Ectodermal cell (in vitro differentiated cells): ENCODE results near the gene MCRIP2.

ENCODE experiments used
- H3K27ac ChIP-seq: 2 replicates; pipeline ENCODE4 v1.7.0; 2013; ENCODE audit warnings: mild to moderate bottlenecking, low read depth, low read length; ENCODE audit not compliant: insufficient read depth, poor library complexity, severe bottlenecking
- H3K27me3 ChIP-seq: 2 replicates; pipeline ENCODE4 v1.7.0; 2013; ENCODE audit warnings: mild to moderate bottlenecking, low read length; ENCODE audit not compliant: insufficient read depth, control insufficient read depth, poor library complexity, severe bottlenecking
- H3K36me3 ChIP-seq: one replicate; pipeline ENCODE4 v1.7.0; 2013; ENCODE audit warnings: low read length; ENCODE audit not compliant: control insufficient read depth, insufficient read depth
- H3K4me1 ChIP-seq: one replicate; pipeline ENCODE4 v1.7.0; 2013; ENCODE audit warnings: low read length; ENCODE audit not compliant: control insufficient read depth, insufficient read depth
- H3K4me3 ChIP-seq: 2 replicates; pipeline ENCODE4 v1.7.0; 2013; ENCODE audit warnings: low read depth, low read length, control low read depth; ENCODE audit not compliant: insufficient read depth
- H3K9me3 ChIP-seq: 2 replicates; pipeline ENCODE4 v1.7.0; 2013; ENCODE audit warnings: mild to moderate bottlenecking, low read length, moderate library complexity; ENCODE audit not compliant: control insufficient read depth
- WGBS, 2 experiments: methylation state at CpG; one replicate each; pipeline ENCODE4 v1.1.7; 2013; ENCODE audit warnings: missing lambda C conversion rate in 2 of 2; 5-methylcytosine and 5-hydroxymethylcytosine counted together

Gene MCRIP2

GRCh38 chr16:638836-639235, 2.8 kb upstream of the MCRIP2 start:
- no peak overlapping the region for H3K4me3 ChIP-seq
- peaks cover 30% of the 10 kb centered on the region for H3K27me3 ChIP-seq
- WGBS, 2 experiments = 86 to 92% methylated on average over 9 of the region's 9 CpGs
- H3K36me3 ChIP-seq = no peaks in the 10 kb centered on the region
- H3K9me3 ChIP-seq = no peaks in the 10 kb centered on the region
- peaks cover 30% of the 10 kb centered on the region for H3K4me1 ChIP-seq
- no peak overlapping the region for H3K27ac ChIP-seq

GRCh38 chr16:640614-641013, 1.0 kb upstream of the MCRIP2 start:
- no peaks in the 10 kb centered on the region for H3K9me3 ChIP-seq
- no peak overlapping the region for H3K27ac ChIP-seq
- no peaks in the 10 kb centered on the region for H3K36me3 ChIP-seq
- WGBS, 2 experiments = 87 to 95% methylated on average over 3 to 4 of the region's 5 CpGs
- no peak overlapping the region for H3K4me3 ChIP-seq
- peaks cover 34% of the 10 kb centered on the region for H3K27me3 ChIP-seq
- peaks cover 22% of the 10 kb centered on the region for H3K4me1 ChIP-seq

- Histone ChIP-seq H3K27me3 (peaks cover 34% of the 10 kb centered on the region), H3K4me3 (peak overlapping the region; percentile 50), H3K36me3 (no peaks in the 10 kb centered on the region), H3K4me1 (peaks cover 19% of the 10 kb centered on the region), H3K9me3 (no peaks in the 10 kb centered on the region), H3K27ac (no peak overlapping the region)
- WGBS, 2 experiments = 10% methylated on average over 72 of the region's 72 CpGs
Measured at GRCh38 chr16:642189-643049, 791 bp downstream of the MCRIP2 start.

- no peaks in the 10 kb centered on the region for H3K36me3 ChIP-seq
- peaks cover 34% of the 10 kb centered on the region for H3K27me3 ChIP-seq
- 84 to 89% methylated on average over 13 of the region's 13 CpGs for WGBS, 2 experiments
- H3K9me3 ChIP-seq = no peaks in the 10 kb centered on the region
- H3K27ac ChIP-seq = no peak overlapping the region
- peaks cover 13% of the 10 kb centered on the region for H3K4me1 ChIP-seq
- H3K4me3 ChIP-seq = no peak overlapping the region
Measured at GRCh38 chr16:643050-643368, 1.4 kb downstream of the MCRIP2 start.

- Histone ChIP-seq H3K4me1 (peaks cover 7% of the 10 kb centered on the region), H3K27me3 (peaks cover 34% of the 10 kb centered on the region), H3K9me3 (no peaks in the 10 kb centered on the region), H3K36me3 (no peaks in the 10 kb centered on the region), H3K4me3 (no peak overlapping the region), H3K27ac (no peak overlapping the region)
- 92 to 96% methylated on average over 12 of the region's 12 CpGs for WGBS, 2 experiments
Measured at GRCh38 chr16:644556-644955, 2.9 kb downstream of the MCRIP2 start.

GRCh38 chr16:645852-646678, 4.4 kb downstream of the MCRIP2 start:
- Histone ChIP-seq H3K4me3 (no peak overlapping the region), H3K4me1 (peaks cover 6% of the 10 kb centered on the region), H3K27ac (no peak overlapping the region), H3K9me3 (no peaks in the 10 kb centered on the region), H3K36me3 (no peaks in the 10 kb centered on the region), H3K27me3 (peaks cover 32% of the 10 kb centered on the region)
- WGBS, 2 experiments = 90 to 91% methylated on average over 32 of the region's 32 CpGs

- no peaks in the 10 kb centered on the region for H3K4me1 ChIP-seq
- no peak overlapping the region for H3K27ac ChIP-seq
- 94 to 95% methylated on average over 22 of the region's 22 CpGs for WGBS, 2 experiments
- H3K9me3 ChIP-seq = no peaks in the 10 kb centered on the region
- peaks cover 26% of the 10 kb centered on the region for H3K27me3 ChIP-seq
- H3K4me3 ChIP-seq = no peak overlapping the region
- no peaks in the 10 kb centered on the region for H3K36me3 ChIP-seq
Measured at GRCh38 chr16:646679-647172, 5.1 kb downstream of the MCRIP2 start.

- Histone ChIP-seq H3K27ac (no peak overlapping the region), H3K36me3 (no peaks in the 10 kb centered on the region), H3K27me3 (peaks cover 19% of the 10 kb centered on the region), H3K4me3 (no peak overlapping the region), H3K4me1 (no peaks in the 10 kb centered on the region), H3K9me3 (no peaks in the 10 kb centered on the region)
- 94 to 96% methylated on average over 25 of the region's 25 CpGs for WGBS, 2 experiments
Measured at GRCh38 chr16:647173-647902, 5.7 kb downstream of the MCRIP2 start.

- H3K27ac ChIP-seq = no peak overlapping the region
Measured at GRCh38 chr16:648071-648780, 6.6 kb downstream of the MCRIP2 start.

More at GRCh38 chr16:648071-648780, 6.6 kb downstream of the MCRIP2 start:
- H3K9me3 ChIP-seq = no peaks in the 10 kb centered on the region
- H3K4me1 ChIP-seq = no peaks in the 10 kb centered on the region
- H3K4me3 ChIP-seq = peak overlapping the region; percentile 70
- WGBS, 2 experiments = 55 to 60% methylated on average over 24 of the region's 24 CpGs
- peaks cover 11% of the 10 kb centered on the region for H3K27me3 ChIP-seq
- H3K36me3 ChIP-seq = no peaks in the 10 kb centered on the region
